Fibroblast of gingiva (primary cell): ENCODE results near the gene POLRMT.
"Not testable (repeated sequence)": the region's sequence is repeated elsewhere in the genome, so short reads cannot be mapped to it uniquely, and the experiment has no call there.

Source experiments
- DNase-seq: peaks from one replicate; pipeline ENCODE4 v3.0.0-alpha.2; 2011; ENCODE audit warnings: low read depth

POLRMT gene

GRCh38 chr19:593505-593904 lies 39.8 kb downstream of the POLRMT start:
- no peak for DNase-seq

- no peak for DNase-seq
Measured at GRCh38 chr19:593055-593454, 40.3 kb downstream of the POLRMT start.

GRCh38 chr19:592101-592500 lies 41.2 kb downstream of the POLRMT start:
- DNase-seq = no peak

GRCh38 chr19:591099-591958 lies 42.0 kb downstream of the POLRMT start:
- no peak for DNase-seq

- no peak for DNase-seq
Measured at GRCh38 chr19:590750-591098, 42.6 kb downstream of the POLRMT start.

GRCh38 chr19:590396-590745 lies 43.0 kb downstream of the POLRMT start:
- DNase-seq = no peak

- DNase-seq = no peak
Measured at GRCh38 chr19:589693-590395, 43.5 kb downstream of the POLRMT start, which contains the start of gene HCN2. Gene HCN2, plus strand, starts transcription at chr19:589881. Its CDS starts 65 bp downstream, at chr19:589946.

- DNase-seq = no peak
Measured at GRCh38 chr19:588741-589692, 44.3 kb downstream of the POLRMT start.

GRCh38 chr19:588093-588740 lies 45.1 kb downstream of the POLRMT start:
- DNase-seq = peak; percentile 76

- no peak for DNase-seq
Measured at GRCh38 chr19:585551-586110, 47.7 kb downstream of the POLRMT start.

- DNase-seq = not testable (repeated sequence)
Measured at GRCh38 chr19:585146-585545, 48.2 kb downstream of the POLRMT start.

GRCh38 chr19:584240-585001 lies 48.9 kb downstream of the POLRMT start:
- no peak for DNase-seq

GRCh38 chr19:583968-584239 lies 49.4 kb downstream of the POLRMT start:
- no peak for DNase-seq

GRCh38 chr19:583198-583967 lies 50.0 kb downstream of the POLRMT start:
- DNase-seq = no peak

GRCh38 chr19:582497-583197 lies 50.7 kb downstream of the POLRMT start:
- DNase-seq = peak; percentile 36

- no peak for DNase-seq
Measured at GRCh38 chr19:581399-582111, 51.8 kb downstream of the POLRMT start.

- no peak for DNase-seq
Measured at GRCh38 chr19:580274-580835, 53.0 kb downstream of the POLRMT start.

GRCh38 chr19:579842-580155 lies 53.5 kb downstream of the POLRMT start:
- DNase-seq = no peak
